ENCODE measurements around the gene SLC13A3.

Gene SLC13A3

DNA sequence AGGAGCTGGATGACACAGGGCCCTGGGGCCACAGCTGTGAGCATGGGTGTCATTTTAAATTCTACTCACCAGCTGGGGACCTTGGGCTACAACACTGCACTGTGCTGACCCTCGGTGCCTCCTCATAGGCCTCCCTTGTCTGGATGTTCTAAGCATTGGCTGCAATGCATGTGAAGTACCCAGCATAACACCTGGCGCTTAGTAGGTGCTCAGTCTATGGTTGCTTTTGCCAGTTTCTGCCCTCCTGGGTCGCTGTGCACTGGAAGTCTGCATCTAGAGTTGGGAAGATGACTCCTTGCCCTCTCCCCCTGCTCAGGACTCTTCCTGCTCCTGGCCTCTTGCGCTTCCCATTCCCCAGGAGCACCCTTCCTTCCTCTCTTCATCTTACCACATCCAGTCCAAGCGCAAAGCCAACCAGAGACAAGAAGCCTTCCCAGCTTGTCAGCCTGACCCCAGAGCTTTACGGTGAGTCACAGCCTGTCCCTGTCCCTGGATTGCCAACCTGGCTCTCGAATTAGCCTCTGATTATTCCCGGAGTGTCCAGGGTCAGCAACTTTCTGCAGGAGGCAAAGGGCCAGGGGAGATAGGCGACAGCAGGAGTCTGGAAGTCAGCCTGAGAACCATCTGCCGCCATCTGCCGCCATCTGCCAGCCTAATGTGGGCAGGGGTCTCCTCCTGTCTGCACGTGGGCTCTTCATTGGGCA is 8.8 kb downstream of the SLC13A3 start:
- no peaks in the 10 kb centered on the region for H3K36me3 ChIP-seq (replicated peaks)
- H3K27me3 ChIP-seq (replicated peaks), result no peaks in the 10 kb centered on the region
- in situ Hi-C loops (cut with HindIII; ENCODE audit: low pct_ligation_motif_present, low sequenced_read_pairs), result no loop called here
- DNase-seq, result no peak
- H3K27ac ChIP-seq, result no peak overlapping the region
- TF ChIP-seq CTCF (IDR thresholded peaks at IDR 0.05; ENCODE audit: low read depth, low read length, missing control alignments), result no peak
- no peak overlapping the region for H3K4me3 ChIP-seq (ENCODE audit: low read depth, low read length)

GRCh38 chr20:46641424-46641823 is 9.8 kb downstream of the SLC13A3 start:
- H3K4me3 ChIP-seq (ENCODE audit: low read depth, low read length), result no peak overlapping the region
- in situ Hi-C loops (cut with HindIII; ENCODE audit: low pct_ligation_motif_present, low sequenced_read_pairs), result no loop called here
- H3K27me3 ChIP-seq (replicated peaks), result no peaks in the 10 kb centered on the region
- H3K36me3 ChIP-seq (replicated peaks), result no peaks in the 10 kb centered on the region
- TF ChIP-seq CTCF (IDR thresholded peaks at IDR 0.05; ENCODE audit: low read depth, low read length, missing control alignments), result no peak
- DNase-seq, result no peak
- no peak overlapping the region for H3K27ac ChIP-seq

DNA sequence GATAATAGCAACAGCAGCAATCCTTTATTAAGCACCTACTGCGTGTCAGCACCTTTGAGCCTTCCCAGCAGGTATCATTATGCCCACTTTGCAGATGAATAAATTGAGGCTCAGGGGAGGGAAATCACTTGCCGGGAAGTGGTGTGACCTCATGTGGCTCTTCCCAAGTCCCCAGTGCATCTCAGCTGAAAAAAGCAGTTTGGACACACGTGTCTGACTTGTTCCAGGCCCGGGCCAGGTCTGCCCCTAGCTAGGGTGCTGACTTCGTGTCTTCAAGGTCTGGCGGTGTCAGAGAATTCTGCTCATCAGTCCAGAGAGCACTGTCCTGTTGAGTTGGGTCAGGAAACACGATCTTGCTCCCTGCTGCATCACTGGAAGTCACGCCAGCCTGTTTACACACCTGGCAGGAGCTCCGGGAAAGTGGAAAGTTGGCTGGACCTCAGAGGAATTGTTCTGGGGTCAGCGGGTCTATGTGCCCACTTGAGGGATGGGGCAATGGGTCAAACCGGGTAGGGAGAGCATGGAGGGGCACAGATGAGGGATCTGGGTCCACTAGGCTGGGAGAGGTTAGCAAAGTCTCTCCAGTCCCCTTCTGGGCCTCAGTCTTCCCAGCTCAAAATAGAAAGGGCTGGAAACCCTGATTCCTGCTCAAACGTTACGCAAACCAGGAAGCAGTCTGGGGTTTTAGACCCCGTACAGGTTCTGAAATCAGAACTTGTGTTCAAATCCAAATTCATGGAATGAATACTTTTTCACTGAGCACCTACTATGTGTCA is 10.5 kb downstream of the SLC13A3 start:
- no peak for DNase-seq
- no peak overlapping the region for H3K4me3 ChIP-seq (ENCODE audit: low read depth, low read length)
- TF ChIP-seq CTCF (IDR thresholded peaks at IDR 0.05; ENCODE audit: low read depth, low read length, missing control alignments), result no peak
- no peaks in the 10 kb centered on the region for H3K27me3 ChIP-seq (replicated peaks)
- no peaks in the 10 kb centered on the region for H3K36me3 ChIP-seq (replicated peaks)
- in situ Hi-C loops (cut with HindIII; ENCODE audit: low pct_ligation_motif_present, low sequenced_read_pairs), result no loop called here
- H3K27ac ChIP-seq, result no peak overlapping the region

DNA sequence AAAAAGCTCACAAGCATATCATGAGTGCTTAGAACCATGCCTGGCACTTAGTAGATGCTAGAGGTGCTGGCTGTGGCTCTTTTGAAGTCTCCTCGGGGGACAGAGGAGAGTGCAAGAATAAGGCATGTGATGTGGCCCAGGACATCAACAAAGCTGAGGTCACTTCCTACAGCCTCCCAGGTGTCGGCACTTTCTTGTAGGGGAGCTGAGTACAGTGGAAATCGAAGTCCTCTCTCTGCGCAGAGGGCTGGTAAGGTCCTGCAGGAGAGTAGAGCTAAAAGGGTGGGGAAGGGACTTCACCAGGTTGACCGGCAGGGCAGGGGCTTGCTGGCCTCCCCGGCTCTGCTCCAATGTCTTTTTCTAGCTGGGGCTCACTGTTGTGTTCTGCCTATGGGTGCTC is 11.2 kb downstream of the SLC13A3 start:
- no peak for TF ChIP-seq CTCF (IDR thresholded peaks at IDR 0.05; ENCODE audit: low read depth, low read length, missing control alignments)
- Histone ChIP-seq H3K4me3 (ENCODE audit: low read depth, low read length) (no peak overlapping the region), H3K27me3 (replicated peaks) (no peaks in the 10 kb centered on the region), H3K36me3 (replicated peaks) (no peaks in the 10 kb centered on the region), H3K27ac (no peak overlapping the region)
- no peak for DNase-seq
- in situ Hi-C loops (cut with HindIII; ENCODE audit: low pct_ligation_motif_present, low sequenced_read_pairs), result no loop called here

DNA sequence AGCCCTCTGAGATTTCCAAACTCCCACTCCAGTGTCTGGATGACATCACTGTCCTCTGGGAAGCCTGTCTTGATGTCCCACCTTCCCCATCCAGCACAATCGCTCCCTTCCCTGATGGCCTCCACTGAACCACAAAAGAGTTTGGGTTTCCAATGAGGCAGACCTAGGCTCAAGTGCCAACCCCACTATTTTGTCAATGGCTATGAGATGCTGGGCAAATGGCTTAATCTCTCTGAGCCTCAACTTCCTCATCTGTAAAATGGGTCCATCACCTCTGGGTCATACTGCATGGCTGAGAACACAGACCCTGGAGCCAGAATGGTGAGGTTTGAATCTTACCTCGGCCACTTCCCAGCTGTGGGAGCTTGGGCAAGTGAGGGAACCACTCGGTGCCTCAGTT is 11.7 kb downstream of the SLC13A3 start:
- no peak for DNase-seq
- no peaks in the 10 kb centered on the region for H3K27me3 ChIP-seq (replicated peaks)
- in situ Hi-C loops (cut with HindIII; ENCODE audit: low pct_ligation_motif_present, low sequenced_read_pairs), result no loop called here
- H3K36me3 ChIP-seq (replicated peaks), result no peaks in the 10 kb centered on the region
- H3K4me3 ChIP-seq (ENCODE audit: low read depth, low read length), result no peak overlapping the region
- H3K27ac ChIP-seq, result no peak overlapping the region
- TF ChIP-seq CTCF (IDR thresholded peaks at IDR 0.05; ENCODE audit: low read depth, low read length, missing control alignments), result no peak
